GM12892 (cell line): ENCODE measurements around the gene LDLRAD4.
"Not testable (repeated sequence)": the region's sequence is repeated elsewhere in the genome, so short reads cannot be mapped to it uniquely, and the experiment has no call there.

Experiments used
- DNase-seq: peaks from one replicate; pipeline ENCODE4 v3.0.0; 2011; ENCODE audit not compliant: insufficient read length
- FAIRE-seq: peaks from 2 replicates; lab custom pipeline; 2011; peaks lifted over from hg19 to GRCh38; lab: Jason Lieb, UNC
- POLR2A ChIP-seq: IDR thresholded peaks from 2 replicates; pipeline ENCODE4 v1.6.1; 2011; ENCODE audit warnings: low read depth, low read length, control low read depth
- POLR2AphosphoS5 ChIP-seq: IDR thresholded peaks from 2 replicates; pipeline ENCODE4 v1.6.1; 2011; ENCODE audit warnings: low read depth, low read length, control low read depth
- TAF1 ChIP-seq: IDR thresholded peaks from 2 replicates; pipeline ENCODE4 v1.6.1; 2011; ENCODE audit warnings: low read depth, mild to moderate bottlenecking, control low read depth, low read length, borderline replicate concordance

The LDLRAD4 gene

DNA sequence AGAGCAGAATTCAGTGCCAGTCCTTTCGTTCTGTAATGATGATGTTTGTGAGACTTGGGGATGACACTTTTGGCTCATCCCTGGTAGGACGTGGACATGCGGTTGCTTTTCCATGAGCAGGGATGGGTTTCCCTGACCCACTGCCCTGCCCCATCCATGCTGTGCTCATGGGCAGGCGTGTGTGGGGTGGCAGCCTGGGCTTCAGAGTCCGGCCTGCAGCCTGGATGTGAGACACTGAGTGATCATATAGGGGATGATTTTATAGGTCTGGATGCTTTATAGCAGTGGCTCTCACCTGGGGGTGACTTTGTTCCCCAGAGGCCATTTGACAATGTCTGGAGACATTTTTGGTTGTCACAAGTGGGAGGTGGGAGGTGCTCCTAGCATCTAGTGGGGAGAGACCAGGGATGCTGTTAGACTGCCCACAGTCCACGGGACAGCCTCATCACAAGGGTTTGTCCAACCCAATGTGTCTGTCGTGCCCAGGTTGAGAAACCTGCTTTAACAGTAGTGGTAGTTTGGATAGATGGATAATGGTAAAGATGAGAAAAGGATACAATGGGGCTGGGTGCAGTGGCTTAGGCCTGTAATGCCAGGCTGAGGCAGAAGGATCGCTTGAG is 38.9 kb downstream of the LDLRAD4 start:
- TF ChIP-seq POLR2AphosphoS5 (no peak), POLR2A (no peak), TAF1 (no peak)
- FAIRE-seq = no peak
- no peak for DNase-seq

DNA sequence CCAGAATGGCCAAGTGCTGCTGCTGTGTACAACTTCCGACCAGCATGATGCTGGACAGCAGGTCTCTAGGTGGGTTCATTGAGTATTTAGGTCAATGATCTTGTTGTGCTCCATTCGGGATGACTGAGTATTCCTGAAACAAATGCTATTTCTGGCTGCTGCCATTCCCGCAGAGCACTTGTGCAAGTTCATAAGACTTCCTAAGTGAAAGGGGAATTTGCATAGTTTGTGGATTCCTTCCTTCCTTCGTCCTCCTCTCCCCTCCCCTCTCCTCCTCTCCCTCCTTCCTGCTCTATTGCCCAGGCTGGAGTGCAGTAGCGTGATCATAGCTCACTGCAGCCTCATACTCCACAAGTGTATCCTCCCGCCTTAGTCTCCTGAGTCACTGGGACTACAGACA is 40.4 kb downstream of the LDLRAD4 start:
- no peak for DNase-seq
- no peak for TF ChIP-seq TAF1
- TF ChIP-seq POLR2A = no peak
- TF ChIP-seq POLR2AphosphoS5 = no peak
- no peak for FAIRE-seq

DNA sequence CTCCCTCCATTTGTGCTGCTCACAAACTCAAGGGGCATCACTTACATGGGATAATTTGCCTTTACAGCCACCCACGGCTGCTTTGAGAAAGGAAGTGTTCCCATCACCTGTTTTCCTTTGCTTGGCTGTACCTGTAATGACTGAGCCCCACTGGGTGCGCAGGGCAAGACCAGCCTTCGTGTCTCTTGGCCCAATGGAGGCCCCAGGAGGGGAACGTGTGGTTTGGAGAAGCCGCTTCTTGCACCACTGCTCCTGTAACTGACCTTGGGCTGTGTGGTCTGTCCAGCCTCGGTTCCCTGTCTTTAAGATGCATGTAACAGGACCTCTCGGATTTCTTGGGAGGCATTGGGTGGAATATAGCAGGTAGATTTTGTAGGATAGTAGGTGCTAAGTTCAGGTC is 41.1 kb downstream of the LDLRAD4 start:
- no peak for TF ChIP-seq POLR2A
- FAIRE-seq (no peak), DNase-seq (no peak)

DNA sequence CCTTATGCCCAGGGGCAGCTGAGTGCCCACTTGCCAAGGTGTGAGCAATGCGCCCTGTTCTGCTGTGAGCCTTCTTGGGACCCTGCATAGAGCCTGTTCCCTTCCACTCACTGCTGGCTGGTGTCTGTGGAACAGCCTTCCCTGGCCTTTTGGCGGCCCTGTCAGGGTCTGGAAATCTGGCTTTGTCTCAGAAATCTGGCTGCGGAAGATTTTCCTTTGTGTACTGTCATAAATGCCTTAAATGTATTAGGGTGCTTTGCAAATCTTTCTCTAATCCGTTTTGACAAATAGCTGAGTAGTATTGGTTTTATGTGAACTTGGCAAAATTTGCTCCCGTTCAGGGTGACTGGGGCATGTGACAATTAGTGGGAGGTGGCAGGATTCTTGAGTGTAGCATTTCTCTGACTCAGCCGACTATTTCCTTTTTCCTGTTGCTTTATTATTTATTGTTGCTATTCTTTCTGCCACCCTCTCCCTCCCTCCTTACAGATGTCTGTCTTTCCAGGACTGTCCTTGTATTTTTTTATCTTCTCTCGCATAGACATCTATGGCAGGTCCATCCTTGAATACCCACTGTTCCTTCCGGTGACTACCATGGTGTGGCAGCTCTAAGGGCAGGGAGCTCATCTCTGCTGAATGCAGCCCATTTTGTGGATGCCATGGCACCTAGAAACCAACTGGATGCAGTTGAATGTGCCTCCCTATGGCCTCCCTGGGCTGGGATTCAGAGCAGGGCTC is 41.8 kb downstream of the LDLRAD4 start:
- TF ChIP-seq POLR2AphosphoS5 = no peak
- no peak for TF ChIP-seq TAF1
- no peak for TF ChIP-seq POLR2A
- DNase-seq = no peak
- FAIRE-seq = no peak

DNA sequence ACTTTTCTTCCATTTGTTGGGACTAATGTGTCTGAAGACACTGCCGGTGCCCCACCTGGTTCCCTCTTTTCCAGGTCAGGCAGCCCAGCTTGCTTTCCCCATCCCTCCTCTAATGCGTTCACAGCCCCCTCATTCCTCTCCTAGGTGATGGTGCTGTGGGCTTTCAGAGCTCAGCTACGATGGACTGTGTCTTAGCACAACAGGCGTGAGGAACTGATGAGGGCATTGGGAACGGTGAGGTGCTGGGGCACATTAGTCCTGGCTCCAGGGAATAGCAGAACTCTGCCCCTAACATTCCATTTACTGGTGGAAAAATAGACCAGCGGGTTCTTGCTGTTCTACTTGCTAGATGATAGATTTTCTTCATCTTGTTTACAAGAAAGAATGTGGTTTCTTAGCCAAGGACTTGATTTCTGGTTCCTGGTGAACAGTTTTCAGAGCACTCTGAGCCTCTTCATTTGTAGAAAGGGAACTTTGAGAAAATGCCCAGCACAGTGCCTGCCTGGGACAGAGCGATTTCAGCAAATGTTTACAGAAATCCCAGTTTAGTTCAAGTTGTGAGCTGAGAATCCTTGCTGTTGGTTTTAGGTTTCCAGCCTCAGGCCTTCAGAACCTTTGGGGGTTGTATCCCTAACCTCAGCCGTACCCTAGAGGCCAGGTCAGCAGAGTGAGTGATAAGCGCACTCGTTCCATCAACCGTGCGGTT is 42.5 kb downstream of the LDLRAD4 start:
- FAIRE-seq (no peak), DNase-seq (no peak)
- TF ChIP-seq POLR2AphosphoS5 (no peak), POLR2A (no peak)

DNA sequence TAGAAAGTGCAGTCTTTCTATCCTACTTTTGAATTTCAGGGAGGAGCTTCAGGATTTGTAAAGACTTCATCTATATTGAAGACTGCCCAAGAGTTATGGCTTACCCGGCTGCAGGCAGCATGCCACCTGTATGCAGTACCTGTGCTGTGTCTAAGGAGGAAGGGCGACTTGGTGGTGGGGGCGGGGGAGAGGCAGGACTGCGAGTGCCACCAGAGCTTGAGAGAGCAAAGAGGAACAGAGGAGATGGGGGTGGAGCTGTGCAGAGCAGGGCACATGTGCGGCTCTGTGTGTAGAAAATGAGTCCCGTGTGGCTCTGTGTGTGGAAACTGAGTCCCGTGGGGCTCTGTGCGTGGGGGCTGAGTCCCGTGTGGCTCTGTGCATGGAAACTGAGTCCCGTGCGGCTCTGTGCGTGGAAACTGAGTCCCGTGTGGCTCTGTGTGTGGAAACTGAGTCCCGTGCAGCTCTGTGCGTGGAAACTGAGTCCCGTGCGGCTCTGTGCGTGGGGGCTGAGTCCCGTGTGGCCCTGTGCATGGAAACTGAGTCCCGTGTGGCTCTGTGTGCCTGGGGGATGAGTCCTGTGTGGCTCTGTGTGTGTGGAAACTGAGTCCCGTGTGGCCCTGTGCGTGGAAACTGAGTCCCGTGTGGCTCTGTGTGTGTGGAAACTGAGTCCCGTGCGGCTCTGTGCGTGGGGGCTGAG is 43.2 kb downstream of the LDLRAD4 start:
- FAIRE-seq (no peak), DNase-seq (no peak)
- no peak for TF ChIP-seq POLR2AphosphoS5
- TF ChIP-seq POLR2A = no peak
- TF ChIP-seq TAF1 = no peak

DNA sequence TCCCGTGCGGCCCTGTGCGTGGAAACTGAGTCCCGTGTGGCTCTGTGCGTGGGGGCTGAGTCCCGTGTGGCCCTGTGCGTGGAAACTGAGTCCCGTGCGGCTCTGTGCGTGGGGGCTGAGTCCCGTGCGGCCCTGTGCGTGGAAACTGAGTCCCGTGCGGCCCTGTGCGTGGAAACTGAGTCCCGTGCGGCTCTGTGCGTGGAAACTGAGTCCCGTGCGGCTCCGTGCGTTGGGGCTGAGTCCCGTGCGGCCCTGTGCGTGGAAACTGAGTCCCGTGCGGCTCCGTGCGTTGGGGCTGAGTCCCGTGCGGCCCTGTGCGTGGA is 43.8 kb downstream of the LDLRAD4 start:
- FAIRE-seq, DNase-seq: not testable (repeated sequence)

DNA sequence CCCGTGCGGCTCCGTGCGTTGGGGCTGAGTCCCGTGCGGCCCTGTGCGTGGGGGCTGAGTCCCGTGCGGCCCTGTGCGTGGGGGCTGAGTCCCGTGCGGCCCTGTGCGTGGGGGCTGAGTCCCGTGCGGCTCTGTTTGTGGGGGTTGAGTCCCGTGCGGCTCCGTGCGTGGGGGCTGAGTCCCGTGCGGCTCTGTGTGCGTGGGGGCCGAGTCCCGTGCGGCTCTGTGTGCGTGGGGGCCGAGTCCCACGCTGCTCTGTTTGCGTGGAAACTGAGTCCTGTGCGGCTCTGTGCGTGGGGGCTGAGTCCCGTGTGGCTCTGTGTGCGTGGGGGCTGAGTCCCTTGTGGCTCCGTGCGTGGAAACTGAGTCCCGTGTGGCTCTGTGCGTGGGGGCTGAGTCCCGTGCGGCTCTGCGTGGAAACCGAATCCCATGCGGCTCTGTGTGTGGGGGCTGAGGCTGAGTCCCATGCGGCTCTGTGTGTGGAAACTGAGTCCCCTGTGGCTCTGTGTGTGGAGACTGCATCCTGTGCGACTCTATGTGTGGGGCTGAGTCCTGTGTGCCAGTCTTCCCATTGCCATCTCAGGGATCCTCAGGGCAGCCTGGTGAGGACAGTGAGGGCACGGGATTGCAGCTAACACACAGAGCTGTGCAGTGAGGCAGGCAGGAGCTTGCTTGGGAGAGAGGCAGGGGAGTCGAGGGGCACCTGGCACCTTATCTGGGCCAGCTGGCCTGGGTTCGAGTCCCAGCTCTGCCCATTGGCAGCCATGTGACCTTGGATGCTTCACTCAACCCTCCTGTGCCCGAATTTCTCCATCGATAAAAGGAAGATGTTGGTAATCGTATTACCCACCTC is 44.5 kb downstream of the LDLRAD4 start:
- no peak for FAIRE-seq
- no peak for DNase-seq
- no peak for TF ChIP-seq POLR2AphosphoS5
- no peak for TF ChIP-seq POLR2A
- TF ChIP-seq TAF1 = no peak

DNA sequence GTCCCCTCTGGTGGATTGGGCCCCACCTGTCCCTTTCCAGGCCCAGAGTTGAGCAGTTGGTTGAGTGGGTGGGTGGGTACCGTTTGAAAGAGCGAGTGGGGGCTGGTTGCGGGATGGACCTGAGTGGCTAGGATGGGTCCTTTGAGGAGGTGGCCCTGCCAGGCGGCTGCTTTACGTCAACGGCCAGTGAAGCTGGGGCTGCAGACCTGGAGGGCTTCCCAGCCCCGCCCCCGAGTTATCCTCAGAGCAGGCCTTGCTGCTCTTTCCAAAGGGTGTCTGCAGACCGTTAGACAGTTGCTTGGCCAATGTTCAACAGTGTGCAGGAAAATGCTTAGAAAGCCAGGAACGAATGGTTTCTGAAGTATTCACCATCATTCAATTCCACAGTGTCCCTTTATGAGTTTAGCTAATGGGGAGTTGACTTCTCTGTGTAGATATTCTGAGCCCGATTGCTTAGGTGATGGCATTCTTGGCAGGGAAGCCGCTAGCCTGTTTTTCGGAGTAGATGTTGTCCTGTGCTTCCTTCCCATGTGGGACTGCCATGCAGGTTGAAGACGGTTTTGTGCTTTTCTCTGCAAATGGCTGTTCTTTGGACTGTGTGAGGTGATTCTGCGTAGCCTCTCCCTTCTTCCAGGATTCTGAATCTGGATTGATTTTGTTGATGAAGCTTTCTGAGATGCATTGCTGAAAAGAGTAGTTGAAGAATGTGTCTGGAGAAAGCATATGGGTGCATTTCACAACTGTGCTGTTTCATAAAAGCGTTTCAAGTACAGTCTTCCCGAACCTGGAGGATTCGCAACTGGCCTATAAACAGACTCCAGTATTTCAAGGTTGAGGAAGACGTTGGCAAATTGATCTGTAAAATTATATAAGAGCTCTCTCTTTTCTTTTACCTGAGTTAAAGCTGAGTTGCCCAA is 45.8 kb downstream of the LDLRAD4 start:
- TF ChIP-seq POLR2A (no peak), TAF1 (no peak), POLR2AphosphoS5 (no peak)
- DNase-seq = no peak
- FAIRE-seq = no peak

DNA sequence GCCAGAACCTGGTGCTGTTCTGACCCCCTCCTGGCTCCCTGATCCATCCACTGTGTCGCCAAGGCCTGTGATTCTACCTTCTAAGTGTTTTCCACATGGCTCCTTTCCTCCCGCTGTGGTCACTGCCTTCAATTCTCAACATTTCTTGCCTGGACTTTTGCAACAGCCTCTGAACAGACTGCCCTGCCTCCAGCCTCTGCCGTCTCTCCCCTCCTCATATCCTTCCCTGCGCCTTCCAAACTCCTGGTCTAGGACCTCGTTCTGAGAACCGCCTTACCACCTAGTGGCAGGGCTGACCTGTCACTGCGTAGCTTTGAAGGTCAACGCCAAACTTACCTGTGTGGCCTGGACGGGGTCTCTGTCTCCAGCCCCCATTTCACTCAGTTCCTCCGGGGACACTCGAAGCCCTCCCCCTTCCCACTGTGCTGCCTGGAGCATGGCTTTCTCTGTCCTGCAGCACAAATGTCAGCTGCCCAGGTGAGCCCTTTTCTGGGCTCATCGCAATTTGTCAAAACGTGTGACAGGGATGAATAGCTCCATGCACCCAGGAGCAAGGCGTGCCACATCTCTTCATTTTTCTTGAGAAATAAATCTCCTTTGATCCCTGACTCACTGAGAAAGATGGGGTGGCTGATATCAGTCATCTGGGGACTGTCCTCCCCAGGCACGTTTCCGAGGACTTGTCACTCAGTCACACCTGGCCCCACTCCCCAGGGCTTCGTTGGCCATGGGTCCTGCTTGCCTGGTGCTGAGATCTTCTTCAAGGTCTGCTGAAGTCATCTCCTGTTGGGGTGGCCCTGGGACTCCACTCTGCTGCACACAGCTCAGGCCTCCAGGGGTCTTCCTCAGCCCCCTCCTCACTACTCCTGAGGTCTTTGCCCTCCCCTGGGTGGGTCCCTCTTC is 46.7 kb downstream of the LDLRAD4 start:
- no peak for FAIRE-seq

More for the DNA sequence above, 46.7 kb downstream of the LDLRAD4 start:
- no peak for DNase-seq
- TF ChIP-seq POLR2A = no peak
- TF ChIP-seq POLR2AphosphoS5 = no peak
- no peak for TF ChIP-seq TAF1
